Stimulated activated CD8-positive, alpha-beta memory T cell treated with anti-CD3 and anti-CD28 coated beads, Interleukin-4, amount 100 ng/mL, for 4 hours (primary cell): Measurements from ENCODE around the gene FZD8.

ENCODE experiments used
- DNase-seq, 2 donors: peaks; one replicate each; pipeline ENCODE4 v3.0.0-alpha.2; 2020; ENCODE audit warnings: low read depth in 2 of 2, low spot score in 1 of 2

Gene FZD8

GRCh38 chr10:35642793-35643114, 658 bp upstream of the FZD8 start:
- DNase-seq: no peak

GRCh38 chr10:35641676-35642034, 441 bp downstream of the FZD8 start:
- no peak for DNase-seq

GRCh38 chr10:35640951-35641675, 983 bp downstream of the FZD8 start:
- no peak for DNase-seq

- DNase-seq: no peak
These were observed 1.6 kb downstream of the FZD8 start for GRCh38 chr10:35640474-35640873.

- no peak for DNase-seq
These were observed 2.2 kb downstream of the FZD8 start for GRCh38 chr10:35639728-35640401.

- DNase-seq: no peak
These were observed 2.9 kb downstream of the FZD8 start for GRCh38 chr10:35639021-35639727.

GRCh38 chr10:35638101-35638500, 4.0 kb downstream of the FZD8 start:
- no peak for DNase-seq

GRCh38 chr10:35637462-35637861, 4.6 kb downstream of the FZD8 start:
- DNase-seq: no peak

- no peak for DNase-seq
These were observed 5.1 kb downstream of the FZD8 start for GRCh38 chr10:35636956-35637355.

GRCh38 chr10:35635576-35635975, 6.5 kb downstream of the FZD8 start:
- DNase-seq: no peak

GRCh38 chr10:35633006-35633980, 8.8 kb downstream of the FZD8 start:
- DNase-seq: no peak

GRCh38 chr10:35632027-35632426, 10.1 kb downstream of the FZD8 start:
- DNase-seq: no peak

- DNase-seq: no peak
These were observed 10.7 kb downstream of the FZD8 start for GRCh38 chr10:35631404-35631803.

GRCh38 chr10:35626971-35627507, 15.1 kb downstream of the FZD8 start:
- DNase-seq: no peak

- DNase-seq: no peak
These were observed 27.8 kb downstream of the FZD8 start for GRCh38 chr10:35614312-35614711.

- DNase-seq: no peak
These were observed 28.4 kb downstream of the FZD8 start for GRCh38 chr10:35613597-35614226.

GRCh38 chr10:35613107-35613440, 29.0 kb downstream of the FZD8 start:
- no peak for DNase-seq

- DNase-seq: no peak
These were observed 29.6 kb downstream of the FZD8 start for GRCh38 chr10:35612385-35613106.

GRCh38 chr10:35611750-35612149, 30.3 kb downstream of the FZD8 start:
- DNase-seq: no peak

GRCh38 chr10:35608328-35608672, 33.8 kb downstream of the FZD8 start:
- DNase-seq: no peak
